T-helper 22 cell (primary cell): ENCODE data around the gene ABCB11.

Experiments used
- DNase-seq: peaks from one replicate; pipeline ENCODE4 v3.0.0-alpha.2; 2020; ENCODE audit warnings: low read depth

Gene ABCB11

GRCh38 chr2:168929031-168929430 lies 102.1 kb downstream of the ABCB11 start:
- no peak for DNase-seq

GRCh38 chr2:168928113-168928831 lies 102.9 kb downstream of the ABCB11 start:
- DNase-seq: no peak

- no peak for DNase-seq
Measured at GRCh38 chr2:168926621-168927386, 104.3 kb downstream of the ABCB11 start.

GRCh38 chr2:168920504-168921157 lies 110.5 kb downstream of the ABCB11 start:
- DNase-seq: no peak

GRCh38 chr2:168916331-168916675 lies 114.8 kb downstream of the ABCB11 start:
- no peak for DNase-seq

- no peak for DNase-seq
Measured at GRCh38 chr2:168915441-168916330, 115.4 kb downstream of the ABCB11 start.

GRCh38 chr2:168913495-168913894 lies 117.6 kb downstream of the ABCB11 start:
- DNase-seq: no peak

GRCh38 chr2:168912901-168913369 lies 118.2 kb downstream of the ABCB11 start:
- no peak for DNase-seq

GRCh38 chr2:168912466-168912865 lies 118.7 kb downstream of the ABCB11 start:
- no peak for DNase-seq

GRCh38 chr2:168910330-168910729 lies 120.8 kb downstream of the ABCB11 start:
- no peak for DNase-seq

- no peak for DNase-seq
Measured at GRCh38 chr2:168907940-168908662, 123.0 kb downstream of the ABCB11 start.

GRCh38 chr2:168904358-168904757 lies 126.8 kb downstream of the ABCB11 start:
- no peak for DNase-seq

GRCh38 chr2:168903888-168904287 lies 127.2 kb downstream of the ABCB11 start:
- DNase-seq: no peak

GRCh38 chr2:168901003-168901402 lies 130.1 kb downstream of the ABCB11 start, which contains the start of gene G6PC2:
Gene G6PC2 (plus strand): TSS chr2:168901291. CDS start chr2:168901332, 41 bp downstream.
- no peak for DNase-seq

- no peak for DNase-seq
Measured at GRCh38 chr2:168897449-168897848, 133.7 kb downstream of the ABCB11 start.

- no peak for DNase-seq
Measured at GRCh38 chr2:168896783-168897182, 134.3 kb downstream of the ABCB11 start.

- no peak for DNase-seq
Measured at GRCh38 chr2:168895771-168896170, 135.4 kb downstream of the ABCB11 start.

- DNase-seq: no peak
Measured at GRCh38 chr2:168894720-168895119, 136.4 kb downstream of the ABCB11 start.

- no peak for DNase-seq
Measured at GRCh38 chr2:168894101-168894500, 137.0 kb downstream of the ABCB11 start.

GRCh38 chr2:168892327-168892726 lies 138.8 kb downstream of the ABCB11 start:
- no peak for DNase-seq
